ENCODE results near the gene MCHR1. TPM values are rescaled to one million over a fixed set of nuclear protein-coding genes. Genes with fewer than 3 reads are reported as not detected.

The MCHR1 gene
- total and polyA plus RNA-seq, 4 experiments from 2014 or later, result not detected

DNA sequence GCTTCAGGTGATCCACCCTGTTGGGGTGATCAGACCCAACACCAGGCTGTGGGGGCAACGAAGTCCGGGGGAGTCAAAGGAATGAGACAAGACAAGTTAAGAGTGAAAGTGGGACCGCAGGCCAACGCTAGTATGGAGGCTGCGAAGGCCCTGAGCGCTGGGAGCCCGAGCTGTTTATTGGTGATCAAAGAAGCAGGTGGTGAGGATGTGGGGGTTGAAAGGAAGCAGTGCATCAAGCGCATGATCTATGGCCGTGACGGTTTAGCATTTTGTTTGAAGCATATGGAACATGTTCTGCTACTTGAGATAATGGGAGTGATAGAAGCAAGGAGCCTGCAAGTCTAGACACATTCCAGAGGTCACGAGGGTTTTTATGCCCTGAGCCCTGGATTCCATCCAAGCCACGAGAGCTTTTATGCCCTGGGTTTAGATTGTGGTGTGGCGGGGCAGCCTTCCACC lies 49.5 kb downstream of the MCHR1 start:
- ChIA-PET POLR2A (ENCODE audit: partially characterized antibody) (interaction anchor here (0.9 to 2.3 kb wide), 11 partner anchors 10 to 364 kb away, joined by 3 to 21 read pairs (median 4); partner anchors contain the start of genes EP300, ST13 and XPNPEP3), CTCF (ENCODE audit: partially characterized antibody) (interaction anchor here (0.8 to 1.7 kb wide), 6 partner anchors 11 to 128 kb away, joined by 3 to 11 read pairs (median 4); partner anchors contain the start of gene XPNPEP3)
- Histone ChIP-seq H3K27me3 (ENCODE audit: insufficient read depth, low read length) (no peaks in the 10 kb centered on the region), H3K4me3 (ENCODE audit: low read length in 2 of 2) (peak overlapping the region in 1 of 2 donors; percentile 17), H3K4me1 (ENCODE audit: insufficient read depth, low read length) (peaks cover 69% of the 10 kb centered on the region), H3K9me3 (ENCODE audit: control insufficient read depth in 1 of 2, low read length in 2 of 2) (no peaks in the 10 kb centered on the region), H3K36me3 (ENCODE audit: insufficient read depth, low read length) (no peaks in the 10 kb centered on the region), H3K27ac (ENCODE audit: low read depth, low read length) (peak overlapping the region; percentile 30)
- Mint-ChIP-seq H3K4me1 (peaks cover 35 to 63% (median 49%) of the 10 kb centered on the region in 4 donors), H3K4me3 (peak overlapping the region; percentile 32 to 82 (median 73)), H3K27ac (peak overlapping the region; percentile 83 to 97 (median 95)), H3K36me3 (peaks cover 0 to 1% of the 10 kb centered on the region in 2 donors), H3K27me3 (no peaks in the 10 kb centered on the region), H3K9me3 (peaks cover 0 to 4% (median 3%) of the 10 kb centered on the region in 8 donors)
- peak; percentile 67 to 84 (median 76) for DNase-seq
- intact Hi-C loops (cut with micrococcal nuclease), result loop anchor here (1.0 to 5.0 kb wide), 2 partner anchors 16 to 34 kb away; no protein-coding TSS in a partner anchor

- Histone ChIP-seq H3K4me1 (ENCODE audit: insufficient read depth, low read length) (peaks cover 69% of the 10 kb centered on the region), H3K27ac (ENCODE audit: low read depth, low read length) (peak overlapping the region; percentile 30), H3K27me3 (ENCODE audit: insufficient read depth, low read length) (no peaks in the 10 kb centered on the region), H3K36me3 (ENCODE audit: insufficient read depth, low read length) (no peaks in the 10 kb centered on the region), H3K4me3 (ENCODE audit: low read length in 2 of 2) (peak overlapping the region in 1 of 2 donors; percentile 8), H3K9me3 (ENCODE audit: control insufficient read depth in 1 of 2, low read length in 2 of 2) (no peaks in the 10 kb centered on the region)
- Mint-ChIP-seq H3K9me3 (peaks cover 0 to 4% (median 3%) of the 10 kb centered on the region in 8 donors), H3K27me3 (no peaks in the 10 kb centered on the region), H3K4me1 (peaks cover 38 to 63% (median 49%) of the 10 kb centered on the region in 4 donors), H3K27ac (peak overlapping the region; percentile 83 to 97 (median 95)), H3K4me3 (peak overlapping the region in 5 of 8 donors; percentile 73 to 82 (median 77)), H3K36me3 (peaks cover 0 to 1% of the 10 kb centered on the region in 2 donors)
- intact Hi-C loops (cut with micrococcal nuclease), result loop anchor here (5.0 kb wide), 1 partner anchor 33 kb away; no protein-coding TSS in a partner anchor
- ChIA-PET CTCF (ENCODE audit: partially characterized antibody) (interaction anchor here (1.0 to 1.7 kb wide), 4 partner anchors 11 to 128 kb away, joined by 3 to 11 read pairs (median 4); partner anchors contain the start of gene XPNPEP3), POLR2A (ENCODE audit: partially characterized antibody) (interaction anchor here (1.0 to 2.3 kb wide), 9 partner anchors 10 to 363 kb away, joined by 3 to 21 read pairs (median 5); partner anchors contain the start of genes EP300, ST13 and XPNPEP3)
- no peak for DNase-seq
Measured at GRCh38 chr22:40729284-40729683, 50.0 kb downstream of the MCHR1 start.

Other genes with a start within 250 kb of the MCHR1 start
- gene MRTFA, start 42.8 kb upstream of the MCHR1 start, total RNA-seq, result 10 to 100 TPM; 79.1 to 91.6 TPM
- gene MRTFA, start 42.8 kb upstream of the MCHR1 start, polyA plus RNA-seq, result 10 to 100 TPM in 1 of 2 donors, 1 to 10 TPM in 1; 5.3 to 22.7 TPM
- gene SLC25A17, start 139.9 kb downstream of the MCHR1 start, total RNA-seq, result 10 to 100 TPM; 15.4 to 15.6 TPM
- 10 to 100 TPM; 17.4 to 19.5 TPM for gene SLC25A17, start 139.9 kb downstream of the MCHR1 start, polyA plus RNA-seq
- gene ST13, start 177.2 kb downstream of the MCHR1 start, total RNA-seq, result 100 to 1,000 TPM; 161 to 168 TPM
- 100 to 1,000 TPM; 168 to 174 TPM for gene ST13, start 177.2 kb downstream of the MCHR1 start, polyA plus RNA-seq
- 10 to 100 TPM; 18.6 to 20.0 TPM for gene XPNPEP3, start 177.7 kb downstream of the MCHR1 start, total RNA-seq
- gene XPNPEP3, start 177.7 kb downstream of the MCHR1 start, polyA plus RNA-seq, result 1 to 10 TPM; 3.7 to 9.0 TPM
- not detected for gene DNAJB7, start 182.6 kb downstream of the MCHR1 start, total RNA-seq
- gene DNAJB7, start 182.6 kb downstream of the MCHR1 start, polyA plus RNA-seq, result not detected

Data from CD4-positive, alpha-beta memory T cell (primary cell).